Measurements from ENCODE around the gene THSD4.

The THSD4 gene

GRCh38 chr15:71623111-71623510 lies 507.8 kb downstream of the THSD4 start:
- in situ Hi-C loops (cut with HindIII; ENCODE audit: low sequenced_read_pairs) = no loop called here

- in situ Hi-C loops (cut with HindIII; ENCODE audit: low sequenced_read_pairs) = no loop called here
These were observed 511.4 kb downstream of the THSD4 start for GRCh38 chr15:71626596-71627088.

- in situ Hi-C loops (cut with HindIII; ENCODE audit: low sequenced_read_pairs) = no loop called here
These were observed 511.9 kb downstream of the THSD4 start for GRCh38 chr15:71627188-71627587.

GRCh38 chr15:71627604-71628003 lies 512.3 kb downstream of the THSD4 start:
- in situ Hi-C loops (cut with HindIII; ENCODE audit: low sequenced_read_pairs) = no loop called here

GRCh38 chr15:71628988-71629770 lies 513.9 kb downstream of the THSD4 start:
- in situ Hi-C loops (cut with HindIII; ENCODE audit: low sequenced_read_pairs) = no loop called here

- in situ Hi-C loops (cut with HindIII; ENCODE audit: low sequenced_read_pairs) = no loop called here
These were observed 514.7 kb downstream of the THSD4 start for GRCh38 chr15:71629781-71630474.

- in situ Hi-C loops (cut with HindIII; ENCODE audit: low sequenced_read_pairs) = no loop called here
These were observed 515.2 kb downstream of the THSD4 start for GRCh38 chr15:71630475-71630809.

GRCh38 chr15:71632576-71633195 lies 517.4 kb downstream of the THSD4 start:
- in situ Hi-C loops (cut with HindIII; ENCODE audit: low sequenced_read_pairs) = no loop called here

GRCh38 chr15:71634820-71635560 lies 519.7 kb downstream of the THSD4 start:
- in situ Hi-C loops (cut with HindIII; ENCODE audit: low sequenced_read_pairs) = no loop called here

- in situ Hi-C loops (cut with HindIII; ENCODE audit: low sequenced_read_pairs) = no loop called here
These were observed 520.5 kb downstream of the THSD4 start for GRCh38 chr15:71635735-71636134.

GRCh38 chr15:71638876-71639275 lies 523.6 kb downstream of the THSD4 start:
- in situ Hi-C loops (cut with HindIII; ENCODE audit: low sequenced_read_pairs) = no loop called here

GRCh38 chr15:71639471-71639870 lies 524.2 kb downstream of the THSD4 start:
- in situ Hi-C loops (cut with HindIII; ENCODE audit: low sequenced_read_pairs) = no loop called here

GRCh38 chr15:71643918-71644317 lies 528.6 kb downstream of the THSD4 start:
- in situ Hi-C loops (cut with HindIII; ENCODE audit: low sequenced_read_pairs) = no loop called here

GRCh38 chr15:71646767-71647486 lies 531.7 kb downstream of the THSD4 start:
- in situ Hi-C loops (cut with HindIII; ENCODE audit: low sequenced_read_pairs) = no loop called here

- in situ Hi-C loops (cut with HindIII; ENCODE audit: low sequenced_read_pairs) = no loop called here
These were observed 532.2 kb downstream of the THSD4 start for GRCh38 chr15:71647487-71647808.

GRCh38 chr15:71648095-71648494 lies 532.8 kb downstream of the THSD4 start:
- in situ Hi-C loops (cut with HindIII; ENCODE audit: low sequenced_read_pairs) = no loop called here

- in situ Hi-C loops (cut with HindIII; ENCODE audit: low sequenced_read_pairs) = no loop called here
These were observed 534.6 kb downstream of the THSD4 start for GRCh38 chr15:71649894-71650293.

GRCh38 chr15:71650603-71651002 lies 535.3 kb downstream of the THSD4 start:
- in situ Hi-C loops (cut with HindIII; ENCODE audit: low sequenced_read_pairs) = no loop called here

- in situ Hi-C loops (cut with HindIII; ENCODE audit: low sequenced_read_pairs) = no loop called here
These were observed 536.5 kb downstream of the THSD4 start for GRCh38 chr15:71651750-71652186.

GRCh38 chr15:71654042-71654719 lies 538.9 kb downstream of the THSD4 start:
- in situ Hi-C loops (cut with HindIII; ENCODE audit: low sequenced_read_pairs) = no loop called here

All from endothelial cell of hepatic sinusoid (primary cell).